GF-D8 (cell line): ENCODE measurements around the gene PPP1R15B.
"Not testable (repeated sequence)": the region's sequence is repeated elsewhere in the genome, so short reads cannot be mapped to it uniquely, and the experiment has no call there.

Experiments
- DNase-seq: peaks from one replicate; lab custom pipeline; 2025; lab: John Stamatoyannopoulos, UW

Gene PPP1R15B

DNA sequence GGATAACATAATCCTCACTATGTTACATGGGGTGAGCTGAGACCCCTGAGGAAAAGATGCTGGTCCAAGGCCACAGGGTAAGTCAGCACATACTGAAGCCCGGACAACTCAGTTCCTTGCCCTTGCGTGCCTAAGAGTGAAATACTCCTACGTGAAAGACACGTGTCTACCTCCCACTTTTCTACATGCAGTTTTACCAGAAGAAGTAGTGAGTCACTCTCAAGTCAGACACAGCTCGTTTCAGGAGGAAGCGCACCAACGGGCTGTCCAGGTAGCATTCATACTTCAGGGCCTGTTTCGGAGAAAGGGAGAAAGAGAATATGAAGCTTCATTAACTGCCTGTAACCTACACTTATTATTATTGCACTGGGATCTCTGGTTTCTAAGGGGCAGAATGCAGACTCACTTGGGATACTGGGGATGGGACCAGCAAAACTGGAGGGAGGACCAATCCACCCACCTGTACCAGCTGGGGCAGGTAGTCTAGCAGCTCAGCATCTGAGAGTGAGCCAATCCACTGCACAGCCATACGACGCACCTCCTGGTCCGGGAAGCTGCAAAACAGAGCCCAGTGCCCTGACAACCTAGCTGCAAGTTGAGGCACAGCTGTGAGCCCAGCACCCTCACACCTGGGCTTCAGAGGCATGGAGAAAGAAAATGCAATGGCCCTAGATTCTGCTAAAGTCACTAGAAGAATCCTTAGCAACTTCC, 32.4 kb upstream of the PPP1R15B start:
- no peak for DNase-seq

GRCh38 chr1:204443260-204443619, 31.6 kb upstream of the PPP1R15B start:
- no peak for DNase-seq

DNA sequence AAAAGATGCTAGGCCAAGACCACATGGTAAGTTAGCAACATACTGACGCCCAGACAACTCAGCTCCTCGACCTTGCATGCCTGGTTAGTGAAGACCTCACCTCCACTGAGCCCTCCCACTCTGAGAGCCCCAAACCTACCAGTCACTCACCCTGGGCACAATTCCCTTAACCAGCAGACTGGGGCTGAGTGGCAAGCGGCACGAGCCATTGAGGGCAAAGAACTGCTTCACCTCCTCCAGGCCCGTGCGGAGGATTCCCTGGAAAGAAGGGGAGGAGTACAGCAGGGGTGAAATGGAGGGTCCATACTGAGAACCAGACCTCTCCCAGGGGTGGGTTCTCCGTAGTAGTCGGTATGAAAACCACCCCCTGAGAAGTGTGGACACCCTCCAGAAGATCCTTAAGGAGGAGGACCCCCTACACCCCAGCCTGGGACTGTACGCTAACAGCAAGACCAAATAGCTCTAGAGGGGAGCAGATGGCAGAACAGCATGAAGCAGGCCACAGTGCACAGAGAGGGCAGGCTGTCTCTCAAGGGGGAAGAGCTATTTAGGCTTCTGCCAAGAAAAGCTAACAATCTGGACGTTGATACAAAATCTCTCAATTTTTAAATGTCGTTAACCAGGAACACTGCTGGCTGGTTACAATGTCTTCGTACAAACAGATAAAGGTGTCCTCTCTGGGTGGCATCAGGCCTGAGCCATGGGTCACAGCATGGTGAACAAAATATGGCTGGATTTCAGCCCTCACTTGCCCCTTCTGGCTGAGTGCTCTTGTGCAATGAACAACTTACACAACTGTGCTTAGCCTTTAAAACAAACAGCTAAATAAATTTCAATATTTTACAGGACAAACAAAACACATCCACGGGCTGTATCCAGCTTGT, 31.0 kb upstream of the PPP1R15B start:
- DNase-seq, result no peak

DNA sequence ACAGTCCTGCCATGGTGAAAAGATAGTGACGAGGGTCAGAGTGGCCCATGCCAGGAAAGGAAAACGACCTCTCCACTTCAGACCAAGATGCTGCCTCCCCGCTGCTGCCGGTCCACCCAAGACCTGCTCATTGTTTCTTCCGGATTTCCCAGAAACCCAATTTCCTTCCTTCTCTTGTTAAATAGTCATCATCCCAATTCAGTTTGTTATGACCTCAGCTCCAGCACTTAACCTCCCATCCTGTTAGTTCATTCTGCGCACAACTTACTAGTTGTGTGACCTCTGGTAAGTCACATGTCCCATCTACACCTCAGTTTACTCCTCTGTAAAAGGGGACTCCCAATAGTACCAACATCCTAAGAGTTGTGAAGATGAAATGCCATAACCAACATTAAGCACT, 29.9 kb upstream of the PPP1R15B start:
- DNase-seq, result no peak

DNA sequence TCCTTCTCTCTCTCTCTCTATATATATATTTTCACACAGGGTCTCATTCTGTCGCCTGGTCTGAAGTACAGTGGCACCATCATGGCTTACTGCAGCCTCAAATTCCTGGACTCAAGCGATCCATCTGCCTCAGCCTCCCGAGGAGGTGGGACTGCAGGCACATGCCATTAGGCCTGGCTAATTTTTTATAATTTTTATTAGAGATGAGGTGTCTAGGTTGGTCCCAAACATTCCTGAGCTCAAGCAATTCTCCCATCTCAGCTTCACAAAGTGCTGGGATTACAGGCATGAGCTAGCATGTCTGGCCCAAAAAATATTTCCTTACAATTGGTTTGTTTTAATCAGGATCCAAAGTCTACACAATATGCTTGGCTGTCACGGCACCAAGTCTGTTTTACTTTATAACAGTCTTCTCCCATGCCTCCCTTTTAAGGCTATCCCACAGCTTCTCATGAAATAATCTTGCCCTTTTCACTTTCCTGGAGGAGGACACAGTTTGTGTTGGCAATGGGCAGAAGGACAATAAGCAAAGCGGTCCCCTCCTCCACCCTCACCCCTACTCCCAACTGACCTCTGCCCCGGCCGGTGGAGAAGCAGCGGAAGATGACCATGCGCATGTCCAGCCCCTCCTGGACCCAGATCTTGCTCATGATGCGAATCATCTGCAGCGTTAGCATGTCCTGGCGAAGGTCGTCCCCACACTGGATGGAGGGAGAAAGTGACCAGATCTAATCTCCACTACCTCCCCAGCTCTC, 28.2 kb upstream of the PPP1R15B start:
- no peak for DNase-seq

DNA sequence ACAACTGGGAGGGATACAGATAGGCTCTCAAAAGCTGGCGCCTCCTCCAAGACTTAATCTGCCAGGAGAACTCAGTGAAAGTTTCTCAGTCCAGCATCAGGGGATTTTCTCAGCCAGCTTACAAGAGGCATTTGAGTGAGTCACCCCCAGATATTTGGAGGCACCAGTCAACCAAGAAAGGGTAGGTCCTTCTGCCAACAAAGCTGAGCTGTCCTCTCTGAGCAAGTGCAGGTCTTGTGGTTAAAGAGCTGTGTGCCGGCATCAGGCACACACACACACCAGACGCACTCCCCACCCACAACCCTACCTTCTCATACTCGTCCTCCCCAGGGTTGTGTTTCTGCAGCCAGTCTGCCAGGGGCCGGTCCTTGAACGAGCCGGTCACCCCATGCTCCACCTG, 27.0 kb upstream of the PPP1R15B start:
- DNase-seq, result no peak

- no peak for DNase-seq
Observed at GRCh38 chr1:204437796-204438570, 26.4 kb upstream of the PPP1R15B start.

- DNase-seq, result no peak
Observed at GRCh38 chr1:204435872-204436271, 24.3 kb upstream of the PPP1R15B start.

- DNase-seq, result peak; percentile 76
Observed at GRCh38 chr1:204435381-204435831, 23.8 kb upstream of the PPP1R15B start.

- no peak for DNase-seq
Observed at GRCh38 chr1:204434116-204434755, 22.6 kb upstream of the PPP1R15B start.

DNA sequence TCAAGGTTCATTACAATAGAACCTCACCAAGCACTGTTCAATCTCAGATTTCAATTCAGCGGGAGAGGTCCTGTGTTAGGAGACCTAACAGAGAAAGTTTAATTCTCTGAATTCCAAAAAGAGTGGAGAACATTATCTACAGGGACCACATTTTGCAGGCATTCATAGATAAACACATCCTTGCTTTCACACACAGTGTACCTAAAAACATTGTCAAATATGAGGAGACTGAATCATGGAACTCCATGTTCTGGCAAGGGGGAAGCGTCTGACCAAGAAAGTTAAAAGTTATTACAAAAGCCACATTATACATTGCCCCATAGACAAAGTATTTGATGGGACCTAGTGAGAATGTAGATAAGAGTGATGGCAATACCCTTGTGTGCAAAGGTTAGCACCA, 21.1 kb upstream of the PPP1R15B start:
- DNase-seq, result no peak

GRCh38 chr1:204431310-204432184, 19.9 kb upstream of the PPP1R15B start:
- peak; percentile 8 for DNase-seq

DNA sequence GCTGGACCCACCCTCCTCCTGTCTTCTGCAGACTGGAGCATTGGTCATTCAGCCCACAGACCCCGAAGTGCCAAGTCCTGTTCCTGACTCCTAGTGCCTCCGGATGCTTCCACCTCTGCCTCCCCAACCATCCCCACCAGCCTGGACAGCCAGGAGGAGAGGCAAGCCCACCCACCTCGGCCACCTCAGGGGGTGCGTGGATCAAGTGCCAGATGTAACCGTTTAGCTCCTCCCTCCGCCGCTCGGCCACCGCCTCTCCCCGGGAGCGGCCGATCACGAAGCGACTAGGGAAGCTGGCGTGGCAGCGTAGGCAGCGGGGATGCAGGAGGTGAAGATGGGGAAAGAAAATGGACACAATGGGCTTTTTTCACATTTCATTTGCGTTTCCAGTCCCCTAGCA, 18.1 kb upstream of the PPP1R15B start:
- DNase-seq, result no peak

DNA sequence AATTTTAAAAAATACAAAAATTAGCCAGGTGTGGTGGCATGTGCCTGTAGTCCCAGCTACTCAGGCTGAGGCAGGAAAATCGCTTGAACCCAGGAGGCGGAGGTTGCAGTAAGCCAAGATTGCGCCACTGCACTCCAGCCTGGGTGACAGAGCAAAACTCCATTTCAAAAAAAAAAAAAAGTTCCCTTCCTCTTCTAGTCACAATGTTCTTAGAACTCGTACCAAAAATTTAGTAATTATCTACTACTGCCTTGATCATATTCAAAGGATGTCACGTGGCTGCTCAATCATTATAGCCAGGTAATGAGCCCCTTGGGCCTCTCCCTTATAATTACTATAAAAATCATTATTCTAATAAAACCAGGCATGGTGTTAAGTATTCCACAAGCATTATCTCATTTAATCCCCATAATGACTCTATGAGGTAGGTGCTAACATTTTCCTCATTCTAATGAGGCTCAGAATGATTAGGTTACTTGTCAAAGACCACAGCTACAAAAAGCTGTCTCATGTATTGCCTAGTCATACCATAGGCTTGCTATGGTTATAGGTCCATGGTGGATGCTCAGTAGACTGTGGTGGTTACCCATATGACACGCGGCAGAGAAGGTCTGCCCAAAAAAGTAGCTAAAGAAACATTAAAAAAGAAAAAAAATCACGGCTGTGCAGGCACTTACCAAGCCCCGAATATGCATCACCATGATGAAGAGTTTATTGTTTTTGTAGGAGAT, 15.5 kb upstream of the PPP1R15B start:
- peak; percentile 38 for DNase-seq

DNA sequence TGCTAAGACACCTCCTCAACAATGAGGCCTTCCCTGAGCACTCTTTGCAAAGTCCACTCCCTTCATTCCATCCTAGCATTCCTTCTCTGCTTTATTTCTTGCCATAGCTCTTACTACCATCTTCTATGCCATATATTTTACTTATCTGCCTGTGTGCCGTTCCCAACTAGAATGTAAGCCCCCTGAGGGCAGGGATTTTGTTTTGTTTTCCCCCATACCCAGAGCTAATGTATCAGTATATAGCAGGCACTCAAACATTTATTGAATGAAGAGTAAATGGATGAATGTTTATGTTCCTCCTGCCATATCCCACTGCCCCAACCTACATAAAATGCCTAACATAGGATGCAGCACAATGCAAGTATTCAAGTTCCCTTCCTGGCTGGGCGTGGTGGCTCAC, 14.9 kb upstream of the PPP1R15B start:
- DNase-seq, result no peak

GRCh38 chr1:204426035-204426436, 14.4 kb upstream of the PPP1R15B start:
- no peak for DNase-seq

GRCh38 chr1:204424621-204425020, 13.0 kb upstream of the PPP1R15B start:
- DNase-seq, result no peak

DNA sequence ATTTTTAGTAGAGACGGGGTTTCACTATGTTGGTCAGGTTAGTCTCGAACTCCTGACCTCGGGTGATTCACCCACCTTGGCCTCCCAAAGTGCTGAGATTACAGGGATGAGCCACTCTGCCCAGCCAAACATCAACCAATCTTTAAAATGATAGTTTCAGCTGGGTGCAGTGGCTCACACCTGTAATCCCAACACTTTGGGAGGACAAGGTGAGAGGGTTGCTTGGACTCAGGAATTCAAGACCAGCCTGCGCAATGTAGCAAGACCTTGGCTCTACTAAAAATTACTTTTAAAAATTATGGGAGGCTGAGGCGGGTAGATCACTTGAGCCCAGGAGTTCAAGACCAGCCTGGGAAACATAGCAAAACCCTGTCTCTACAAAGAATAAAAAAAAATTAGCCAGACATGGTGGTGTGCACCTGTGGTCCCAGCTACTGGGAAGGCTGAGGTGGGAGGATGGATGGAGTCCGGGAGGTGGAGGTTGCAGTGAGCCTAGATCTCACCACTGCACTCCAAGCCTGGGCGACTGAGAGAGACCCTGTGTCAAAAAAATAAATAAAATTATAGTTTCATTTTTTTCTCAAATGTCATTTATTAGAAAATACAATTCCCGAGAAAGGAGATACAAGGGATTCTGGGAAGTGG, 10.6 kb upstream of the PPP1R15B start:
- DNase-seq, result not testable (repeated sequence)

GRCh38 chr1:204421441-204421840, 9.8 kb upstream of the PPP1R15B start:
- DNase-seq, result no peak
